Body of pancreas (tissue), 4 donors: ENCODE data around the gene LSAMP. TPM values are rescaled to one million over a fixed set of nuclear protein-coding genes. Genes with fewer than 3 reads are reported as not detected.

Source experiments
- ATAC-seq: fragments of 150-250 bp; one replicate; pipeline ENCODE4 v1.9.1; 2016
- DNase-seq, 4 donors: peaks; one replicate each; pipeline ENCODE4 v3.0.0-alpha.2; 2019
- H3K27ac ChIP-seq, 4 donors: fragments of 200-600 bp; sonication (generic); 1 replicate in 3 of 4; 2 replicates in 1 of 4; pipeline versions ENCODE4 v1.5.1 to v1.6.1; 2016 to 2019; ENCODE audit warnings: mild to moderate bottlenecking in 1 of 4, mixed read lengths in 1 of 4, moderate library complexity in 1 of 4
- H3K27me3 ChIP-seq, 2 donors: fragments of 200-600 bp; sonication (generic); one replicate each; pipeline ENCODE4 v1.6.0; 2016; ENCODE audit warnings: mild to moderate bottlenecking in 1 of 2
- H3K36me3 ChIP-seq, 2 donors: fragments of 200-600 bp; sonication (generic); replicated peaks in 1 of 2; 2 replicates each; pipeline ENCODE4 v1.5.1; 2016; ENCODE audit warnings: low read depth in 2 of 2; ENCODE audit not compliant: insufficient read depth in 1 of 2
- H3K4me1 ChIP-seq: fragments of 200-600 bp; sonication (generic); one replicate; pipeline ENCODE4 v1.6.0; 2016
- H3K4me3 ChIP-seq, 2 donors: fragments of 200-600 bp; sonication (generic); 1 replicate in 1 of 2; 2 replicates in 1 of 2; pipeline ENCODE4 v1.5.1; 2016 to 2019
- H3K9me3 ChIP-seq, 3 donors: fragments of 200-600 bp; sonication (generic); 1 replicate in 2 of 3; 2 replicates in 1 of 3; pipeline ENCODE4 v1.5.1; 2016
- CTCF ChIP-seq, 7 experiments: fragments of 450-650 bp in 4 of 7; fragments of 200-600 bp in 3 of 7; sonication (generic) in 3 of 7; IDR thresholded peaks; one replicate each; pipeline ENCODE4 v1.5.1; 2016 to 2019; ENCODE audit warnings: antibody characterized with exemption in 7 of 7
- POLR2A ChIP-seq, 3 donors: fragments of 450-650 bp; IDR thresholded peaks; one replicate each; pipeline ENCODE4 v1.6.1; 2016; ENCODE audit warnings: antibody characterized with exemption in 3 of 3, mild to moderate bottlenecking in 2 of 3
- WGBS, 2 donors: methylation state at CpG; one replicate each; pipeline ENCODE4 v1.1.5; 2017; 5-methylcytosine and 5-hydroxymethylcytosine counted together
- intact Hi-C: fragments of 100-400 bp; cut with DNase I; formaldehyde crosslinking; loops from one replicate; pipeline ENCODE4 v1.15.1; 2023
- total RNA-seq, 2 donors: library from RNA; depleted of rRNA; stranded (reverse); fragments of >200 nt; gene quantifications; one replicate each; pipeline ENCODE4 v1.1.0, GENCODE V29; 2016

LSAMP gene
- total RNA-seq, 2 donors from 2014 or later = 1.6 to 2.1 TPM

- 46 to 48% methylated on average over 2 of the region's 2 CpGs for WGBS, 2 donors
- no peak overlapping the region for H3K4me3 ChIP-seq
- ATAC-seq = no peak
Observed at GRCh38 chr3:116070061-116070460, 375.2 kb downstream of the LSAMP start.

GRCh38 chr3:116069024-116069423 lies 376.3 kb downstream of the LSAMP start:
- Histone ChIP-seq H3K9me3 (no peaks in the 10 kb centered on the region), H3K4me1 (no peaks in the 10 kb centered on the region), H3K36me3 (no peaks in the 10 kb centered on the region), H3K4me3 (no peak overlapping the region), H3K27ac (no peak overlapping the region), H3K27me3 (no peaks in the 10 kb centered on the region)
- WGBS, 2 donors = 50 to 55% methylated on average over 4 of the region's 4 CpGs
- TF ChIP-seq CTCF (IDR thresholded peaks at IDR 0.05) = no peak
- TF ChIP-seq POLR2A (IDR thresholded peaks at IDR 0.05) = no peak
- DNase-seq = no peak
- no peak for ATAC-seq
- intact Hi-C loops = no loop called here

More at GRCh38 chr3:116070061-116070460, 375.2 kb downstream of the LSAMP start:
- no peaks in the 10 kb centered on the region for H3K27me3 ChIP-seq
- TF ChIP-seq CTCF (IDR thresholded peaks at IDR 0.05) (no peak), POLR2A (IDR thresholded peaks at IDR 0.05) (no peak)
- no peak for DNase-seq
- intact Hi-C loops = no loop called here
- no peaks in the 10 kb centered on the region for H3K4me1 ChIP-seq
- H3K9me3 ChIP-seq = no peaks in the 10 kb centered on the region
- no peak overlapping the region for H3K27ac ChIP-seq
- no peaks in the 10 kb centered on the region for H3K36me3 ChIP-seq

- no peaks in the 10 kb centered on the region for H3K36me3 ChIP-seq
- H3K4me1 ChIP-seq = no peaks in the 10 kb centered on the region
- DNase-seq (no peak), ATAC-seq (no peak)
- H3K9me3 ChIP-seq = no peaks in the 10 kb centered on the region
- H3K27me3 ChIP-seq = no peaks in the 10 kb centered on the region
- WGBS, 2 donors = 54 to 57% methylated on average over 4 of the region's 4 CpGs
- no peak overlapping the region for H3K27ac ChIP-seq
- no peak for TF ChIP-seq CTCF (IDR thresholded peaks at IDR 0.05)
- TF ChIP-seq POLR2A (IDR thresholded peaks at IDR 0.05) = no peak
- intact Hi-C loops = no loop called here
- H3K4me3 ChIP-seq = no peak overlapping the region
Observed at GRCh38 chr3:116067326-116067725, 378.0 kb downstream of the LSAMP start.

- Histone ChIP-seq H3K4me3 (no peak overlapping the region), H3K9me3 (no peaks in the 10 kb centered on the region), H3K4me1 (no peaks in the 10 kb centered on the region), H3K27me3 (no peaks in the 10 kb centered on the region), H3K27ac (no peak overlapping the region), H3K36me3 (no peaks in the 10 kb centered on the region)
- no peak for DNase-seq
- no peak for ATAC-seq
- no peak for TF ChIP-seq POLR2A (IDR thresholded peaks at IDR 0.05)
- no peak for TF ChIP-seq CTCF (IDR thresholded peaks at IDR 0.05)
- 21 to 38% methylated on average over 1 of the region's 1 CpG for WGBS, 2 donors
- intact Hi-C loops = no loop called here
Observed at GRCh38 chr3:116065501-116065900, 379.8 kb downstream of the LSAMP start.

GRCh38 chr3:116064646-116065045 lies 380.6 kb downstream of the LSAMP start:
- Histone ChIP-seq H3K9me3 (no peaks in the 10 kb centered on the region), H3K27me3 (no peaks in the 10 kb centered on the region), H3K27ac (no peak overlapping the region), H3K36me3 (no peaks in the 10 kb centered on the region), H3K4me3 (no peak overlapping the region), H3K4me1 (no peaks in the 10 kb centered on the region)
- ATAC-seq (no peak), DNase-seq (no peak)
- 77 to 84% methylated on average over 1 of the region's 1 CpG for WGBS, 2 donors
- TF ChIP-seq POLR2A (IDR thresholded peaks at IDR 0.05) (no peak), CTCF (IDR thresholded peaks at IDR 0.05) (no peak)
- intact Hi-C loops = no loop called here
